ENCODE data around the gene MDFIC.

DNA sequence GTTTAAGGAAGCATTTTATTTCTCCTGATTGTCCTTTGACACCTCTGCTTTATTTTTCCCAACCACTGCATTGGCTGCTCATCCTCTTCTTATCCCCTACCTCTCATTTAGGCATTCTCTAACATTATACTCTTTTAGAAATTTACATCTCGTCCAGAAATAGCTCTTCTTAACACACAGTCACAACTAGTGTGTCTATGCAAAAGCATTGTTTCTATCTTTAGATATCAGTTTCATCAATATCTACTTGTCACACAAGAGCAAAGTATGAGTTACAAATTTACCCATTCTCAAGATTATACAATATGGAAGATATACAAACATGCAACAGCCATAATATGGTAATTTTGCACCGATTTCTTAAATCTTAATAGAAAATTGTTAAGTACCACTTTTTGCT lies 35.7 kb upstream of the MDFIC start:
- TF ChIP-seq, protein P1, sequence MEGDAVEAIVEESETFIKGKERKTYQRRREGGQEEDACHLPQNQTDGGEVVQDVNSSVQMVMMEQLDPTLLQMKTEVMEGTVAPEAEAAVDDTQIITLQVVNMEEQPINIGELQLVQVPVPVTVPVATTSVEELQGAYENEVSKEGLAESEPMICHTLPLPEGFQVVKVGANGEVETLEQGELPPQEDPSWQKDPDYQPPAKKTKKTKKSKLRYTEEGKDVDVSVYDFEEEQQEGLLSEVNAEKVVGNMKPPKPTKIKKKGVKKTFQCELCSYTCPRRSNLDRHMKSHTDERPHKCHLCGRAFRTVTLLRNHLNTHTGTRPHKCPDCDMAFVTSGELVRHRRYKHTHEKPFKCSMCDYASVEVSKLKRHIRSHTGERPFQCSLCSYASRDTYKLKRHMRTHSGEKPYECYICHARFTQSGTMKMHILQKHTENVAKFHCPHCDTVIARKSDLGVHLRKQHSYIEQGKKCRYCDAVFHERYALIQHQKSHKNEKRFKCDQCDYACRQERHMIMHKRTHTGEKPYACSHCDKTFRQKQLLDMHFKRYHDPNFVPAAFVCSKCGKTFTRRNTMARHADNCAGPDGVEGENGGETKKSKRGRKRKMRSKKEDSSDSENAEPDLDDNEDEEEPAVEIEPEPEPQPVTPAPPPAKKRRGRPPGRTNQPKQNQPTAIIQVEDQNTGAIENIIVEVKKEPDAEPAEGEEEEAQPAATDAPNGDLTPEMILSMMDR (conservative IDR thresholded peaks at IDR 0.05; ENCODE audit: low read length): no peak
- TF ChIP-seq EZH2phosphoT487 (IDR thresholded peaks at IDR 0.05; ENCODE audit: borderline replicate concordance): no peak

All from Loucy (cell line).